GM18502 (cell line): ENCODE results near the gene LSAMP.
"Not testable (repeated sequence)": the region's sequence is repeated elsewhere in the genome, so short reads cannot be mapped to it uniquely, and the experiment has no call there.

ENCODE experiments used
- ATAC-seq: cut with Tn5 transposase; IDR thresholded peaks from one replicate; pipeline ENCODE4 v1.9.1; 2021; ENCODE audit warnings: mild to moderate bottlenecking; ENCODE audit not compliant: unreplicated experiment, poor library complexity

LSAMP gene

DNA sequence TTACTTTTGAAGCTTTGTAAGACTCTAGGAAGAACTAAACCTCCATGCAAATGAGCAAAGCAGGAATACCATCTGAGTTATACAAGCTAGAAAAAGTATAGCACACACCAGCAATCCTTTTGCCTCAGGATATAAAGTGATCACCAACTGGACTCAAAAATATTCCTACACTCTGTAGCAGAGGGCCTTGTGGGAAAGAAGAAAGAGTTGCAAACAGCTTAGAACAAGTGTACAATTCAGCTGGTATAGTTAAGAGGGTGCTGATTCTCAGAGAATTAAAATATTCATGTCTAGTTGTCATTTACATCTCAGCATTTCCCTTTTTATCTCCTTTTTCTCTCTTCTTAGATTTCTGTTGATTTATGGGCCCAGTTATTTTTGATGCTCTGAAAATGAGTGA is 573.6 kb downstream of the LSAMP start:
- no peak for ATAC-seq

DNA sequence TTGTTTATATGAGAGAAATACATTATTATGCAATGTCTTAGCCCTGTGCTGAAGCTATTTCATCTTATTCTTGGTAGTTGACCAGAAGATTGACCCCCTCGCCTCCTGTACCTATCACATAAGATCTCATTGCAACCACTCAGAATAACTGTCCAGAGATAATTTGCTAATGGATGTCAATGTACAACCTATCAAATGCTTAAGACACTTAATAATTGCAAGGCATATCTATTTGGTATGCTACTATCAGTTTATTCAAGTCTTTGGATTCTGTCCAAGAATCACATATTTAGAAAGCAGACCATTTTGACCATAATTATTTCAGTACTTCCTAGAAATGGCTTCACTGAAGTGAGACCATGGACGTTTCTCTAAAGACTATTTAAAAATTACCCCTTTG is 580.4 kb downstream of the LSAMP start:
- no peak for ATAC-seq

DNA sequence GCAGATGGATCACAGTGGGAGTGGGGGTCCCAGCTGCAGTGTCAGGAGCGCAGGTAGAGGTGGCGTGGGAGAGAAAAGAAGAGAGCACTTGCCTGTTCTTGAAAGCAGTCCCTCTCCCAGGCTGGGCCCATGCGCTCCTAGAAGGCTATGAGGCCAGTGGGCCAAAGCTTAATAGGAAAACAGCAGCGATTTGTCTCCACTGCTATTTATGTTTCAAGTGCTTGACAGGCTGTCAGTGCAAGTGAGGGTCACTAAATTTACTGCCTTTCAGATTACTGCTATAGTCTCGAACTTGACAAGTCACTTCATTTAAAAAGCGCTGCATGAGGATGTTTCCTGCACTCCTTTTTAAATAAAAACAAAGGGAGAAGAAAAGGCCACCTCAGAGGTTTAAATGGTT is 582.4 kb downstream of the LSAMP start:
- ATAC-seq = no peak

DNA sequence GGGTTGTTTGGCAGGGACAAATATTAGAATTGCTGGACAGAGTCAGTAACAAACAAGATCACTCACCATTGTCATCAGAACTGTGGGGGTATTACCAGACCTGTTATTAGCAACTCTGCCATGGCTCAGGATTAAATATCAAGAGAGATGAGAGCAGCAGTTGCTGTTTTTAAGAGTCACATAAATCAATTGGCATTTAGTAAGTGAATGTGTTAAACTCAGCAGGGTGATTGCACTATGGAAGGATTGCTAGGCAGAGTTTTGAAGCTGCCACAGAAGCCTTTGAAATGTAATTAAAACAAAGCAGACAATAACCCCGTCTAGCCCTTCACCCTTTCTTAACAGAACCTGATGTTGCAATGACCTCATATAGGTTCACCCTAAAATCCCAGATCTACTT is 583.2 kb downstream of the LSAMP start:
- no peak for ATAC-seq

DNA sequence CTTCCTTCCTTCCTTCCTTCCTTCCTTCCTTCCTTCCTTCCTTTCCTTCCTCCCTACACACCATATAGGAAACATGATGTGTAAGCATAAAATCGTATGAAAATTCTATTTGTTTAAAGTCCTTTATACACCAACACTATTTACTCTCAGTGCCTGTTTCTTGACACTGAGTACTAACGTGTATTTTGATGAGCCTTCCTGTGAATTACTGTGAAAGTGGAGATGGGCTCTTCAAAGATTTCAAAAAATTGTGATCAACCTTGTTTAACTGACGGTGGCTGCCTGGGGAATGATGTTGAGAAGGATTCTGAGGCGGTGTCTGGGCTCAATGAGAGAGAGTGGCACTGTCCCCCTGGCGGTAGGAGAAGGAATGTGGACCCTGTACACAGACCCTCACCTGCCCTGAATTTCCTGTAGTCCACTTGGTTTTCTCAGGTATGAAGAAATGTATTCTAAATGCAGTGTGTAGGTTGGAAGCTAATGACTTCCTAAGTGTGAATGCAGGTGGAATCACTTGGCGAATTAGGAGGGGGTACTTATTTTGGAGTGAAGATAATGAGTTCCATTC is 584.0 kb downstream of the LSAMP start:
- peak; percentile 45 for ATAC-seq

DNA sequence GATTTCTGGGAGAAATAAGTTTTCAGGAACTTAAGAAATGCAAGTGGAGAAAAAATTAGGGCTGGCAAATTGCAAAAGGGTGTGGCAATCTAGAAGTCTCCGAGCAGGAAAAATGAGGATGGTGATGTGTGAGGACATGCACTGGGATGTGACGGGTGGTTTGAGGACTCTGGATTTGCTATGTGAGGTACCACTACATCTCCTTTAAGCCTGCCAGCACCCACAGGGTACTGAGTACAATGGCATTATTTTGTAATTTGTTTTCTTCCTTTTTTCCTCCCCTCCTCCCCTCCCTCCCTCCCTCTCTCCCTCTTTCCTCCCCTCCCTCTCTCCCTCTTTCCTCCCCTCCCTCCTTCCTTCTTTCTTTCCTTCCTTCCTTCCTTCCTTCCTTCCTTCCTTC is 584.5 kb downstream of the LSAMP start:
- ATAC-seq = no peak

DNA sequence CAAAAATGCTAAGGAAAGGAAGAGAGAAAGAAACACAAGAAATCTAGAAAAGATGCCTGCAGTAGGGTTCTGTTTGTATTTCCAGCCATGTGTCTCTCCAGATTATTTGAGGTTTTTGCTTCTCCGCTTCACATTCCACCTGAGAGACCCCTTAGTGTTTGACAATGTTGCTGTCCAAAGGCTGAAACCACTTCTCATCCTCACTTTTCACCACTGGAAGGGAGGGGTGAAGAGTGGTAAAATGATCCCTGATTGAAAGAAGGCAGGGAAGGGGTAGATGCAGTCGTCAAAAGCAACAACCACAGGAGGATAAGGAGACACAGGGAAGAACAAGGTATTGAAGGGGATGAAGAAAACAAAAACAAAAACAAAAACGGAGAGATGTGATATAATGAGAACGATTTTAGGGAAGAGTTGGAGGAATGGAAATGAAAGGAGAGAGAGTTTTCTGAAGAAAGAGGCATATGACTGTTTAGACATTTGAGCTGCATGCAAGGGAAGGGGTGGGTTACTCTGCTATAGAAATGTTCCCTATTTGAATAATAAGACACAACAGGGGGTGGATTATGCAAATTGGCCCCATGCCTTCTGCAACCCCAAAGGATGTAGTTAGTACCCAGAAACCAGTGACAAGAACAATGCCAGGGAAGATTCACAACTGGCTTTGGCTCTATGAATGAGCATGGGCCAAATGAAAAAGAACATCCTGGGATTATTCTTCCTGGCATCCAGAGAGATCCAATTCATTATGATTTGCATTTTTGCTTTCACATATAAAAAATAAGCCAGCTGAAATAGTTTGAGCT is 586.1 kb downstream of the LSAMP start:
- no peak for ATAC-seq

- ATAC-seq = no peak
These were observed 587.7 kb downstream of the LSAMP start for GRCh38 chr3:115857518-115858136.

DNA sequence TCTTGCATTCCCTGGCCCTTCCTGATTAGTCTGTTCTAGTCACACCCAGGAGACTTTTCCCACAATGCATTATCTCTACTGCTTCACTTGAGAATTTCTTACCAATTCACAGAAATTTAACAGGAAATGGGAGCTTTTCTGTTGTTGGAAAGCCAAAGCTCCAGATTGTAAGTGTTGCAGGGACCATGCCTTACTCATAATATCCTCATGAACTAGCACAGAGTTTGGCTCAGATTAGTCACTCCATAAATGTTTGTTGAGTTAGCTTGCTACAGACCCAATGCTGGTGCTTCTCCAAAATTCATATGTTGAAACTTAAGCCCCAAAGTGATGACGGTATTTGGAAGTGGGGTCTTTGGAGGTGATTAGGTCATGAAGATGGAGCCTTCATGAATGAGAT is 589.4 kb downstream of the LSAMP start:
- no peak for ATAC-seq

- no peak for ATAC-seq
These were observed 592.2 kb downstream of the LSAMP start for GRCh38 chr3:115853104-115853503.

DNA sequence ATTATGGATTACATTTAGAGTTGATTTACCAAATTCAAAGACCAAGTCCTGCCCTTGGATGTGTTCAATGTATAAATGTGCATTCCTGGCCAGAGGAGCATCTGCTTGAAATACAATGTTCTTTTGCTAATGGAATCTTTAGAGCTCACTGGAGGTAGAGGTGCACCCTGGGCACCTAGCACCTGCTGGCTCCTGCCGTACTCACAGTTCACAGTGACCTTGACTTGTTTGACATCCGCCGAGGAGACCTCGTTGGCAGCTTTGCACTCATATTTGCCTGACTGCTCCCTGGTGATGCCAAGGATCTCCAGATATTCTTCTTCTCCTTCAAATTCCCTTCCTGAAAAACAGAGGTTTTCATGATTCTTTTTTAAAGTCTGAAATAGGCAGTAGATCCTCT is 593.0 kb downstream of the LSAMP start:
- ATAC-seq = no peak

DNA sequence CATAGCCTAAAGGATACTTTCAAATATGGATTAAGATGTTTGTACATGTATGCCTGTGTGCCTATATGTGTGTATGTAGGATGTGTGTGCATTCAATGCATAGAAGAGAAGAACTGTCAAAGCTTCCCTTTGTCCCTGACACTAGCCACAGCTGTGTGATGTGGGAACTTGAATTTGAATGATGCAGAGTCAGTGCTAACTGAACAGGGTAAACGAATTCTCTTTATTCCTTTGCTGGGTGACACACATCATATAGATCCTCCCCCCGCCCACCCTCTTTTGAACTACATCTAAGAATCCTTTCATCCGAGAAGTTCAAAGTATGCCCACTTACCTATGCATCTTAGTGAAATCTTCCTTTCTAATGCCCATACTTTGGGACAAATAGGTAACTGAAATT is 593.7 kb downstream of the LSAMP start:
- no peak for ATAC-seq

- no peak for ATAC-seq
These were observed 596.6 kb downstream of the LSAMP start for GRCh38 chr3:115848641-115849040.

GRCh38 chr3:115845986-115846385 is 599.3 kb downstream of the LSAMP start:
- ATAC-seq = no peak

GRCh38 chr3:115844729-115845128 is 600.6 kb downstream of the LSAMP start:
- not testable (repeated sequence) for ATAC-seq

DNA sequence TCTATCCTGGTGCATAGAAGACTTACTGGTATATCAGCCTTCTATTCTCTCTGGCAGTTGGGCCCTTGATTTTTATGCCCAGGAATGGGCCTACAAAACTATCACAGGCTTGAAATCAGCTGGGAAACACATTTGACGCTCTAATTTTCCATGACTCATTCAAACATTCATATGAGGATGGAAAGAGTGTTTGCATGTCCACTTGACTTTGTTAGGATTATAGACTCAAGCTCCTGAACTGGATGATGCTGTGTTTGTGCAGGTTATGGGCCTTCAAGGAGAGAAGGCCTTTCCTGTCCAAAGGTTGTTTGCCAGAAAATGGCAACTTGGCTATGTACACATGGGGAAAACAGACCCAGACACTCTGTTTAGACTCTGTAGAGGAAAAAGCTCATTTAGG is 602.1 kb downstream of the LSAMP start:
- no peak for ATAC-seq

- no peak for ATAC-seq
These were observed 606.0 kb downstream of the LSAMP start for GRCh38 chr3:115839246-115839645.

DNA sequence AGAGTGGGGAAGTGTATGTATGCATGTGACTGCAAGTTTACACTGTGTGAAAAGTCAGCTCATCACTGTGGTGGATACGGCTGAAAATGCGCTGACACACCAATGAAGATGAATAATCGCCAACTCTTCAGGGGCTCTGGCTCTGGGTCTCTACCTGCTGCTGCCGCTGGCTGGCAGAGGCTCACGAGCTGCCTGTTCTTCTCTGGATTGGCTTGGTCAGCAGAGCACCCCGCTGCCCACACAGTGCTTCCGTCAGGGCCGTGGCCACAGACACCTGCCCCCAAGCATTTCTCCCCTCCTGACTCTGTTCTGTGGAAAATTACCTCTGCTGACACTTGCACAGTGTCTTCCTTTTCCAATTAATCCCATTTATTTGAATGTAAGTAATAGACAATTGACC is 606.5 kb downstream of the LSAMP start:
- ATAC-seq = no peak

GRCh38 chr3:115836944-115837343 is 608.3 kb downstream of the LSAMP start:
- no peak for ATAC-seq

- ATAC-seq = no peak
These were observed 609.3 kb downstream of the LSAMP start for GRCh38 chr3:115835946-115836345.

DNA sequence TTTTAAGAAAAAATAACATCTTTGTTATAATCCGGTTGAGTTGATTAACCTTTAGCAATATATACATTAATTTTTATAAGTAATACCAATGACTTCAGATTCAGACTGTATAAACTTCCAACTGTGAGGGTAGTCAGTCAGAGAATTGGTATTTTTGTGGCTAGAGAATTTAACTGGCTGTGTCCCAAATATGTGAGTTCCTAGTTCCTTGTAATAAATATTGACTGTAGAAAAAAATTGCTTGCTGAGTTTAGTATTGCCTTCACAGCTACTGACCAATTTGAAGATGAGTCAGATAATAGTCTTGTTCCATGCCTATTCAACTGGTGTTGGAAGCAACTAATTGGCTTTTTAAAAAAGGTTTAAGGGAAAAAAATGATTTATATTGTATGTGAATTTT is 611.2 kb downstream of the LSAMP start:
- no peak for ATAC-seq

GRCh38 chr3:115833074-115833473 is 612.2 kb downstream of the LSAMP start:
- ATAC-seq = no peak
